Urothelium cell line (cell line): ENCODE measurements around the gene CD27.
"Not testable (repeated sequence)": the region's sequence is repeated elsewhere in the genome, so short reads cannot be mapped to it uniquely, and the experiment has no call there.

ENCODE experiments used
- DNase-seq: peaks from one replicate; pipeline ENCODE4 v3.0.0; 2011; ENCODE audit warnings: low spot score, mixed read lengths
- FAIRE-seq: peaks from 2 replicates; lab custom pipeline; 2011; peaks lifted over from hg19 to GRCh38; lab: Jason Lieb, UNC

CD27 gene

GRCh38 chr12:6478416-6478815, 33.7 kb downstream of the CD27 start:
- DNase-seq (no peak), FAIRE-seq (no peak)

- DNase-seq (no peak), FAIRE-seq (no peak)
These were observed 43.5 kb downstream of the CD27 start for GRCh38 chr12:6488240-6488639.

- DNase-seq: no peak
- no peak for FAIRE-seq
These were observed 44.7 kb downstream of the CD27 start for GRCh38 chr12:6489449-6489848.

GRCh38 chr12:6490673-6491072, 45.9 kb downstream of the CD27 start:
- FAIRE-seq, DNase-seq: not testable (repeated sequence)

- FAIRE-seq: peak; percentile 53
- peak; percentile 97 for DNase-seq
These were observed 48.2 kb downstream of the CD27 start, which contains the start of gene MRPL51 for GRCh38 chr12:6492838-6493496. TSS of gene MRPL51 (minus strand) at chr12:6493262. CDS start at chr12:6493136, 126 bp downstream.

- FAIRE-seq (peak; percentile 50), DNase-seq (peak; percentile 99)
These were observed 48.9 kb downstream of the CD27 start, which contains the start of gene NCAPD2 for GRCh38 chr12:6493497-6494257. TSS of gene NCAPD2 (plus strand) at chr12:6494102. CDS start at chr12:6495099, 997 bp downstream.

GRCh38 chr12:6494258-6494743, 49.5 kb downstream of the CD27 start:
- FAIRE-seq: no peak
- no peak for DNase-seq

GRCh38 chr12:6494968-6495367, 50.2 kb downstream of the CD27 start:
- DNase-seq (no peak), FAIRE-seq (no peak)

GRCh38 chr12:6497291-6497690, 52.5 kb downstream of the CD27 start:
- not testable (repeated sequence) for FAIRE-seq

GRCh38 chr12:6500466-6500865, 55.7 kb downstream of the CD27 start:
- FAIRE-seq (no peak), DNase-seq (no peak)

More at GRCh38 chr12:6497291-6497690, 52.5 kb downstream of the CD27 start:
- DNase-seq: not testable (repeated sequence)
